CD4-positive, alpha-beta T cell treated with Interleukin-6 at 100 ng/mL for 8 hours (primary cell): Measurements from ENCODE around the gene SCTR.

Experiments used
- DNase-seq: peaks from one replicate; pipeline ENCODE4 v3.0.0-alpha.2; 2020; ENCODE audit warnings: mixed read lengths, low spot score

SCTR gene

DNA sequence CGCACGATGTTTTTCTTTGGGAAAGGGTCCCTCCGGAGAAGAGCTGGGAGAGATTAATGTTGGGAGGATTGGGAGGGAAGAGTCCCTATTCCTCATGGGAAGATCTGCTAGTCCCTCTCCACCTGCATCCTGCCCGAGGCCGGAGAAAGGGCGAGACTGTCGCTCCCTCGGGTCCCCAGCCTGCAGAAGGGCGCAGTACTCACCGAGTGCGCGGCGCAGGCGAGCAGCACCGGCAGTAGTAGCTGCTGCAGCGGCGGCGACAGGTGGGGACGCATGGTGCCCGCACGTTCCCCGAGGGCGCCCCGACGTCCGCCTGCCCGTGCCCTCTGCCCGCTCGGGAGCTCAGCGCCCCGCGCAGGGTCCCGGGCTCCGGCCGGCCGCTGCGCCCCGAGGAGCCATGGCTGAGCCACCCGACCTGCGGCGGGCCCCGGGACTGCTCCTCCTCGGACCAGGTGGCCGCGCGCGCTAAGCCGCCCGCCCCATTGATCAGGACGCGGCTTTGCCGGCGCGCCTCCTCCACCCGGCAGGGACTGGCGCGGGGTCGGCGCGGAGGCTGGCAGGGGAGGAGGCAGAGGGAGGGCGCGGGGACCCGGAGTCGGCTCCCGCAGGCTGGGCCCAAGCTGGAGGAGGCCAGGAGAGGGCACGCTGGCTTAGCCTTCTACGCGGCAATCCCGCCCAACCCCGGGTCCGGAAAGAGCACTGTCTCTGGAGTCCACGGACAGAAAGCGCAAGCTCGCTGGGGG lies at the start of gene SCTR:
TSS of gene SCTR (minus strand) at position 532 of the 743 bp plus-strand sequence. CDS start at position 275, 257 bp downstream.
- no peak for DNase-seq

DNA sequence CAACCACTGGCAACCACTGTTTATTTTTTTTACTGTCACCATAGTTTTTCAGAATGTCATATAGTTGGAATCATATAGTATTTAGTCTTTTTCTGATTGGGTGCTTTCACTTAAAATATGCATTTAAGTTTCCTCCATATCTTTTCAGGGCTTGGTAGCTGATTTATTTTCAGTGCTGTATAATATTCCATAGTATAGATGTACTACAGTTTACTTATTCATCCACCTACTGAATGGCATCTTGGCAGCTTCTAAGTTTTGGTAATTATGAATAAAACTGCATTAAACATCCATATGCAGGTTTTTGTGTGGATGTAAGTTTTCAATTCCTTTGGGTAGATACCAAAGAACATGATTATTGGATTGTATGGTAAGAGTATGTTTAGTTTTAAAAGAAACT lies 43.0 kb upstream of the SCTR start:
- no peak for DNase-seq

DNA sequence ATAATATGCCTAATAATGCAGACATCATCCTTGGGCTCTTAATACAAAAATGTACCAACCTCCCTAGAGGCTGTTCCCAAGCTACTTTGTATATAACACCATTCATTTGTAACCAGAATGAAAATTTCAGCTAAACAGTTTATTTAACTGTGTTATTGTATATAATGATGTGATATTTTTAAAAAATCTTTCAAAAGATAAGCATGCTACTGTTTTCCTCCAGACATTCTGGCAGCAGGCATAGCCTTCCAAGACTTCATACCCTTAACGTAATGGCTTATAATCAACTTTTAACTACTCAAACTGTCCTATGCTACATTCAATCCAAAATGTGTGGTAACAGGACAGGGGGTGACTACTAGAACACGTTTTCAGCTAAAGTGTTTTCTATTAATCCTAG lies 41.2 kb upstream of the SCTR start:
- DNase-seq: no peak

DNA sequence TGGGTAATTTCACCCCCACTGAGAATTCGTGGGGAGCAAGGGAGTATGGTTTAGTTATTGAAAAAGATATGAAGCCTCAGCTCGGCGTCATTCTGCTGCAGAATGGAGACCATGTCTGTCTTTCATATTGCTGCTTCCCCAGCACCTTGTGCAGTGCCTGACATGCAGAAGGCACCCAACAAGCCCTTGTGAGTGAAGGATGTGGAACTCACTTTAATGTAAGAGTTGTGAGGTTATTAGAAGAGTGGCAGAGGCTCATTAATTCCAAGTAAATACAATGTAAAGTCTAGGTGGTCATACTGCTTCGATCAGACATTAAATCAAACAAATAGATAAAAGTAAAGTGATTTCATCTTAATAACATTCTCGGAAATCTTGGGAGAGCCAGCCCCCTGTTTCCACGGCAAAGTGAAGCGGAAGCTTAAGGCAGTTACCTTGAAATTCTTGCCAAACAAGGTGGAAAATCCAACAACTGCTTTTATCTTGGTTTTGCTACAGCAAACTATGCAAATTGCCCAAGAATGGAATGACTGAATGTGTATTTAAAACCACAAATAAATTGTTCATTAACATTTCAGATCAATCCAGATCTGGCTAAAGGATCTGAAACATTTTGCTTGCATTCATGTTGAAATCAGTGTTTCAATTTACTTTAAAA lies 29.5 kb upstream of the SCTR start:
- DNase-seq: no peak

DNA sequence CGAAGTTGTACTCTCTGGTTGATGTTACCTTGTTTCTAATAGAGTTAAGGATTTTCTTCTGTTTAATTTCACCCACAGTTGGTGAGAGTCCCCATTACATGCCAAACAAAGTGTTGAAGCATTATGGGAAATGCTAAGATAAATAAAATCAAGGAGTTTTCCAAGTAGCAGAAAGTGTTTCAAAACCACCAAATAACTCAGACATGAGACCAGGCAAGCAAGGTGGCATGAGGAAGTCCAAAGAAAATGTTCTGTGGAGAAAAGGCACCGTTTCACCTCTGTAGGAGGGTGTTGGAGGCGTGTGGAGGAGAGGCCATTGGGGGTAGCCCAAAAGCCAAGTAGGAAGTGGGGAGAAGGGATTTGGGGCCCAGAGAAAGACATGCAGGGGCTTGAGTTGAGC lies 28.6 kb upstream of the SCTR start:
- no peak for DNase-seq

DNA sequence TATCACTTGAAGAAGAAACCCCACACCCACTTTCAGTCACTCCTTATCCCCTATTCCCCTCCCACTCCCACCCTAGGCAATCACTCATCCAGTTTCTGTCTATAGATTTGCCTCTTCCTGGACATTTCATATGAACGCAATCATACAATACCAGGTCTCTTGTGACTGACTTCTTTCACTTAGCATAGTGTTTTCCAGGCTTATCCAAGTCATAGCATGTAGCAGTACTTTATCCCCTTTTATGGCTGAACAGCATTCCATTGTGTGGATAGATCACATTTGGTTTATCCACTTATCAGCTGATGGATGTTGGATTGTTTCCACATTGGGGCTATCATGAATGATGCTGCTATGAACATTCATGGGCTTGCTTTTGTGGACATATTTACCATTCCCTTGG lies 26.6 kb upstream of the SCTR start:
- no peak for DNase-seq

DNA sequence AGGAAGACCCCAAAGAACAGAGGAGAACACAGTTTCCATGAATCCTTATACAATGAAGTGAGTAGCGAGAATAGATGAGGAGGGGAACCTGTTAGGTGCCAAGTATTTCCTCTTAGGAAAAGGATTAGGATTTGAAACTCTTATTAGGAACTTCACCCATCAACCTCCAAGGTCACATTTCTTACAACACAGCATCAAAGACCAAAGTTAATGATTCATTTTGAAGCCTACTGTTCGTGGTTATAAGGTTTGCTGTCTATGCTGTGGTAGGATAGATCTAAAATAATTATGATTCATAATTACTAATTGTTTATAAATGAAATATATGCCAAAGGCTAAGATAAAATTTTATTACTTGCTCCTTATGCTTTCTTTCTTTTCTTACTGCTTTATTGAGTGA lies 26.1 kb upstream of the SCTR start:
- DNase-seq: no peak

DNA sequence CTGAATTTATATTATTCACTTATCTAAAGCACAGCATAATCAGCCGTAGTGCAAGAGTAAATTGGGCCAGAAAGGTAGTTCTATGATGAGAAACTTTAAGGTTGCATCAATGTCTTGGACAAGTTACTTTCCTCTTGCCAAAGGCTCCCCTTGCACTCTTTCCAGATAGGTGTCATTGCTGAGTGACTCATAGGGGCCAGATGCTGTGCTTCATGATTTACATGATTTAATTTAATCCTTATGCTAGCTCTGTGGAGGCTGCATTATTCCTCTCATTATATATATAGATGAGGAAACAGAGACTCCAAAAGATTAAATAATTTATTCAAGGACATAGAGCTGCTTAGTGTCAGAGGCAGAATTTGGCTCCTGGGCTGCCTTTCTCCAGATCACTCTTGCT lies 25.0 kb upstream of the SCTR start:
- no peak for DNase-seq

DNA sequence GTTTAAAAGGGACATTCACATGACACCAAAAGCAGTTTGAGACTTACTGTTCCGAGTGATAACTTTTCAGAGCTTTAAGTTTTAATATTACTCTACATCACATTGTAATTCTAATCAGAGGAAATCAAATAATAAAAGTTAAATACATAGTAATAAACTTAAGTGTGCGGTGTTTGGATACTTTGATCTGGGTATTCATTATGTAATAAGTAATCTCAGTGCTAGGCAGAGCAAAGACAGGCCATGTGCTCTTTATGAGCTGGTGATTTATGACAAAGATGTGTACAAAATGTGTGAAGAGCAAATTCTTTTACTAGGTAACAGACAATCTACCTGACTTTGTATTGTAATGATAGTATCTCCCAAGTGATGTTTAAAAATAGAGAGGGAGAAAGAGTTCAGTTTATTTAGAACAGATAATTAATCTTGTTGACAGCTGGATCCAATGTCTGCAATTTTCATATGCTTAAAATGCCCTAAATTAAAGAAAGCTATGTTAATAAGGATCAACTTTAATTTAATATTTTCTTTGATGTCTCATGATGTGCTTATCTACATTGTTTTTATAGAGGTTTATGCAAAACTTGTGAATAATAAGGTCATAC lies 24.3 kb upstream of the SCTR start:
- DNase-seq: no peak

DNA sequence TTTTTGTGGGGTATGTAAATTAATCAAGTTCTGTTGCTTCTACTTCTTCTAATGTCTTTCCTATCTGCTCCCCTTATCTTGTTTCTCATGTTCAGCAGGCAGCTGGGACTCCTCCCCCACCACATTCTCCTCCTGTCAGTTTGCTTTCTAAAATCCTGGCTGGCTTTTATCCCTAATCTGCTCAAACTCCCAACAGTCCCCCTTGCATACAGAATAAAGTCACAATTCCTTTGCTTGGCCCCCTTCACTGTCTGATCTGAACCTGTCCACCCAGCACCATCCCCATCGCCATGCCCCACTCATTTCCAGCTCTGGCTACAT lies 22.1 kb upstream of the SCTR start:
- DNase-seq: no peak

DNA sequence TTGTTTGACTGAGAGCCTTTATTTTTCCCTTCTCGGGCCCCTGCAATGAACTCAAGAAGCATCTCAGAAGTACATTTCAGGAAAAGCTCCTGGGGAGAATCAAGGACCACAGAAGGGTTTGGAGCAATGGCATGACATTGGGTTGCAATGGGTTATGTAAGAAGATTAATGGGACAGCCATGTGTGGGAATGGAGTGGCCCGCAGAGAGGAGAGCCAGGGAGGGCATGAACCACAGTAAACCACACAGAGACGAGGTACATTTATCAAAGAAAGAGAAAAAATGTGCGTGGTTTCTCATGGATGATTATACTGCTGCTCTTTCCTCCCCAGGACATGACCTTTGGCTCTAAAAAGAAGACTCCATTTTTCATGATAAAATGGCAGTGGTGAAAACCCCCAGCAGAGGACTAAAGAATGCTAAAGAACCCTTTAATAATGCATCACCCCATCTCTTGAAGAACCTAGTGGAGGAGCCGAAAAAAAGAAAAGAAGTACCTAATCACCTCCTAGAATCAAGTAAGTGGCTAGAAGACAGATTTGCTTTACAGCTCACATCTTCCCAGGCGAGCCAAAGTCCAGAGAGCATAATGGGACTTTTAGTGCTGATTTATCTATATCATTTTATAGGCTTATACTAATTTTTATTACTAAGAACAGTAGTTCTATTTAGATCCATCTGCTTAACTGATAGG lies 21.6 kb upstream of the SCTR start:
- DNase-seq: no peak

DNA sequence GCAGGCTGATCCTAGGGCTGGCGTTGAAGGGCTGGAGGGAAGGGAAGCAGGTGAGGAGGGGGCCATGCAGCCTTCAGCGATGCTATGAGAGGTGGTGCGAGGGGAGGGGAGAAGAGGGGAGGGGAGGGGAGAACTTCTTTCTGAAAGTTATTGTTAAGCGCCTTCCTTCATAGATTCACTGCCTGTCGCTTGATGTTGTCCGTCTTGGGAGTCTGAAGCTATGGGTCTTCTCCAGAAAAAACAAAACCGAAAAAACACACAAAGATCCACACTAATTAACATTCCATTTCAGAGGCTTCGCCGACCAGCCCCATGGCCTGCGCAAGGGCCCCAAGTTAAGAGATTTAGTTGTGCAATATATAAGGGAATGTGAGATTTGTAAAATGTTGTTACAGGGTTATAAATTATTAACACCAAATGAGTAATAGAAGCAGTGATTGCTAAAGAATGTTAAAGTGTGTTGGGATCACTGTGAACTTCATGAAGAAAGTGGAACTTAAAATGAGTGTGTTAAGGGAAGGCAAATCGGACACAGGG lies 20.7 kb upstream of the SCTR start:
- DNase-seq: no peak

DNA sequence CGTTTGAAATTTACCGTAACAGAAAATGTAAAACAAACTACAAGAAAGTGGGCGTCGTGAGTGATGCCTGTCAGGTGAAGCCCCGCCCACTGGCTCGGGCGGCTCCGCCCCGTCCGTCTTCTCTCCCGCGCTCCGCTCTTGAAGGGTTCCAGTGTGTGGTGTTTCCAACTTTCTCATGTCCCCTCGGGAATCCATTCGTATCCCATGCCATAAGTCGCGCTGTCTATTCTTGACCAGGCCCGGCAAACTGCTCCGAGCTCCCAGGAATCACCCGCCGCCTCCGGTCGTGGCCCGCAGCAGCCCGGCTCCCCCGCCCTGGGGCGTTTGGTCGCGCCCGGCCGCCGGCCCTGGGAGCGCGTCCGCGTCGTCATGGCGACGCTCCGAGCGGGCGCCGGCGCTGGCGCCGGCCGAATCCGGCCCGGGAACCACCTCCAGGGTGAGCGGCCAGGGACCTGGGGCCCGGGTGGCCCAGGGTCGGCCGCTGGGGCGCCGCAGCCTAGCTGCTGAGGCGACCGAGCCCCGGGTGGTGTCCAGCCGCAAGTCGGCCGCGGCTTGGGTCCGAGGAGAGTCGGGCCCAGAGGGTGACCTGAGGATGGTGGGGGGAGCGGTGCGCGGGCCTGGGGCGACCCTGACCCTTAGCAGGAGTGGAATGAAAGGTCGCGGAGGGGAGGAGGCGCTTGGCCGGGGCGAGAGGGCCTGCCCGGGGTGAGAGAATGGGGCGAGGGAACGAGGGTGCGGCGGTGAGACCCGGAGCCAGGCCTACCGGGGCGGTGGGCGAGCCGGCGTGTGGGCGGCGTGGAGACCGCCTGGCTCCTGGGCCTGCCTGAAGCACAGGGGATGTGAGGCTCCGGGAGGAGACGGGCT lies 20.0 kb upstream of the SCTR start, which contains the start of gene CFAP221:
TSS of gene CFAP221 (plus strand) at position 375 of the 864 bp plus-strand sequence. CDS start 1,683 bp downstream, outside the sequence.
- no peak for DNase-seq

DNA sequence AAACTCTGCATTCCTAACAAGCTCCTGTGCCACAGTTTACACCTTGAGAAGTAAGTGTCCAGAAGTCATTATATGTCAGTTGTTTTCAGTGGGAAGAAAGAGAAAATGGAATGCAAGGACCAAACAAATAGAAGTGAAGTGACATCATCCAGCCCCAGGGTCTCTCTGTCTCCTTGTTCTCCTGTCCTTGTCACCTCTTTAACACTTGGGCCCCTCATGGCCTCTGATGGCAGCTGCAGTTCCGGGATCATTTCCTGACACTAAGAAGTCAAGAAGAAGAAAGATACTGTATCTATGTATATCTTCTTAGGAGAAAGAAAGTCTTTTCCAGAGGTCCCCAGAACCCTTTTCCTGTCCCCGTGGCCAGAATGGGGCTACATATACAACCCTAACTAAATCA lies 17.2 kb upstream of the SCTR start:
- no peak for DNase-seq

DNA sequence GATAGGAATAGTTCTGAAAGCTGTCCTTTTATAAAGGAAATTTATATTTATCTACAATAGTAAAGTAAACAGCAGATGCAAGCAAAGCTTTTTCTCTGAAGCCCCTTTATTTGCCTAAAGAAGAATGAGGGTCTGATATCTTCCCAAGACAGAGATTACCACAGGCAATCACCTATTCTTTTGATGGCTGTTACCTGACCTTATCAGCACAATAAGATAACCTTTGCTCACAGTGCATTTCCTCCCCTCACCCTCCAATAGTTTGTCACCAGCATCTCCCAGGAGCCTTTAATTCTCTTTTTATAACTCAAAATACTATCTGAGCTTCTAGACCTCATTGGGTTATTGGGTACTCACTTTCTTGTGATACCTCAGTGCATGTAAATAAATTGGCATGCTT lies 13.5 kb upstream of the SCTR start:
- no peak for DNase-seq

DNA sequence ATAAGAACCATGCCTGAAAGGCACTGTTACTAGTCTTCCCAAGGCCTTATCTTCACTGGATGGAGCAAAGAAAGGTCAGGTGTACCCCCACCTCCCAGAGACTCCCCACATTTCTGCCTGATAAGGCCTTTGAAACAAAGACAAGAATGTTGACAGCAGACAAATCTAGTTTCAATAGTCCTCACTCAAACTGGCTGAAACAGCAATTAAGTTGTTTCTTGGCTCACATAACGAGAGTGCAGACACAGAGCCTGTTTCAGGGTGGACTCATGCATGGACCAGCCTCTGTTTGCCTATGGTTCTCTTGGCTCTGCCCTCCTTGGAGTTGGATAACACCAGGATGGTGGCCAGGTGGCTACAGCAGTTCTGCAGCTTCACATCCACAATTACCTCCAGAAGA lies 12.4 kb upstream of the SCTR start:
- no peak for DNase-seq

DNA sequence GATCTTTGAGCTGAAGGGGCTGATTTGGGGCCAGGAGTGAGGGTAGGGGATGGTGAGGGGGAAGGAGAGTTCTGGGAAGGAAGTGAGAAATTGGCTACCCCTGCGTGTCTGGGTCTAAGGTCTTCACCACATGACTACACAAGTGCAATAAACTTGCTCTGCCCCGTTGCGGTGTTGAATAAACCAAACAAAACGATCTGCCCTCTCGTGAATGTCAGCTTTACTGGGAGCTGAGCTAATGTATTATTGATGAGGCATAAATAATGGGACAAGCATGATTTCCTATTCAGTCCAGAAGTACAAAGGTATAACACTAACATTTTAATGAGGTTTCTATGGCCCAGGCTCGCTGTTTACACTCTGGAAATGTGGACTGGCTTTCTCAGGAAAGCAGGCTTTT lies 11.9 kb upstream of the SCTR start:
- no peak for DNase-seq

DNA sequence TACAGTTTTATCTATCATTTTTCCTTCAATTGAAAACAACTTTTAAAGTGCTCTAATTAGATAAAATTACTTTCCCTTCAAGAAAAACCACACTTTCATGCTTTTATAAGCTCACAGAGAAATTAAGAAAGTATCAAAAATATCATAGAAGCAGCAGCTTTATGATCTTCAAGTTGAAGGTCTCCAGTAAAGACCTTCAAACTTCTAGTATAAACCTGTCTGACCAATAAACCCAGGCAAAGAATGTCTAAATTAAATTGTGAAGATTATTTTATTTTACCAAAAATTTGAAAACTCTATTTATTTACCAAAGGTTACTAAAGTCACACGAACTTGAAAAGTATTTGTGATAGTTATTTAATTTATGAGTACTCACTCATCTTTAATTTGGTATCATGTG lies 9.3 kb upstream of the SCTR start:
- no peak for DNase-seq

DNA sequence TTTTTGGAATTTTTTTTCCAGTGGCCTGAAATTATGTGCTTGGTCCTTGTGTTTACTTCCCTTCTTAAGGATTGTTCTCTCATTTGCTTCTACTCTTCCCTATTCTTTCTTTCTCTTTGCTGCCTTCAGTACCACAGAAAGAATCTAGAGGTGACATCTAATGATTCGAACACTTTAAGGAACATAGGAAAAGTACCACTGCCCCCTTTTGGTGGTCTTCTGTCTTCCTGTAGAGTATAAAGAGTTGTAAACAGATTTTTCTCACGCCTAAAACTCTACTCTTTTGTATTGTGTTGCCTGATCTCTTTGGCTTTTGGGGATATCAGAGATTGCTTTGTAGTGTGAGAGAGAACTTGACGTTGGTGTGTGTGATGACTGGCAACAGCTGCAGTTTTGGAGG lies 7.0 kb upstream of the SCTR start:
- no peak for DNase-seq

DNA sequence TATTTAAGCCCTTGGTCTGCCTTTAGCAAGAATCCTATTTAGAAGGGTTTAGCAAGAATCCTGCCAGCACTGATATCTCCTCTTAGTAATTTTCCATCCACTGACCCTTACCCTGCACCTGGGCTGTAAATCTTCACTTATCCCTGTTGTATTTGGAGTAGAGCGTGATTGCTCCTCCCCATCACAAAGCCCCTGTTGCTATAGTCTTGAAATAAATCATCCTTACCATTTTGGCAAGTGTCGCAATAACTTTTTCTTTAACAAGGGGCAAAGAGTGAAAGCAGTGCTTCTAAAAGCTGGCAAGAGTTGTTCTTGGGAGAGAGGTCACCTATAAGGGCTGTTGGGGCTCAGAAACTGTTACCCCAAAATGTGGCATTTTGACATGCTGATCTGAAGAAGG lies 3.7 kb upstream of the SCTR start:
- DNase-seq: no peak

DNA sequence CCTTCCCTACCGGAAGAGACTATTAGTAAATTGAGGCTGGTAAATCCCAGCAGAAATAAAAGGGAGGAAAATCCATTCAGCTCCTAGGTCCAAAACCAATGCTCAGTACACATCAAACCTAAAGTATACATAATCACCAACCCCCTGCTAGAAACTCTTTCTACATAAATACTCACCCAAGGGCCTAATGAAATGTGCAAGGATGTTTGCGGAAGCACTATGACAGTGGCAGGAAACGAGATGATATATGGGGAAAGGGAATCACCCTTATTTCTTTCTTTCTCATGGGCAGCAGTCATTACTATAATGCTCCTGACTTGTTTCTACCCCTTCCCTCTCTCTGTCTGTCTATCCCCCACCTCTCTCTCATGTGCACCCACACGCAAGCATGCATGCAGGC lies 1.3 kb upstream of the SCTR start:
- no peak for DNase-seq
